Adrenal gland (tissue), 5 donors: ENCODE measurements around the gene RNF41.

Experiments used
- POLR2A ChIP-seq, 2 donors: fragments of 450-650 bp; IDR thresholded peaks; one replicate each; pipeline ENCODE4 v1.6.1; 2017; ENCODE audit warnings: antibody characterized with exemption in 2 of 2, mild to moderate bottlenecking in 2 of 2, moderate library complexity in 1 of 2
- TF ChIP-seq, protein P1 (sequence below), 6 experiments: fragments of 450-650 bp in 4 of 6; fragments of 200-600 bp in 2 of 6; sonication (generic) in 1 of 6; IDR thresholded peaks; 1 replicate in 5 of 6; 2 replicates in 1 of 6; pipeline versions ENCODE4 v1.5.1 to v1.8.0; 2016 to 2021; ENCODE audit warnings: antibody characterized with exemption in 6 of 6, mild to moderate bottlenecking in 2 of 6, moderate library complexity in 1 of 6
- donor health status: DM: no; HTN: no; CAD: no.

DNA sequence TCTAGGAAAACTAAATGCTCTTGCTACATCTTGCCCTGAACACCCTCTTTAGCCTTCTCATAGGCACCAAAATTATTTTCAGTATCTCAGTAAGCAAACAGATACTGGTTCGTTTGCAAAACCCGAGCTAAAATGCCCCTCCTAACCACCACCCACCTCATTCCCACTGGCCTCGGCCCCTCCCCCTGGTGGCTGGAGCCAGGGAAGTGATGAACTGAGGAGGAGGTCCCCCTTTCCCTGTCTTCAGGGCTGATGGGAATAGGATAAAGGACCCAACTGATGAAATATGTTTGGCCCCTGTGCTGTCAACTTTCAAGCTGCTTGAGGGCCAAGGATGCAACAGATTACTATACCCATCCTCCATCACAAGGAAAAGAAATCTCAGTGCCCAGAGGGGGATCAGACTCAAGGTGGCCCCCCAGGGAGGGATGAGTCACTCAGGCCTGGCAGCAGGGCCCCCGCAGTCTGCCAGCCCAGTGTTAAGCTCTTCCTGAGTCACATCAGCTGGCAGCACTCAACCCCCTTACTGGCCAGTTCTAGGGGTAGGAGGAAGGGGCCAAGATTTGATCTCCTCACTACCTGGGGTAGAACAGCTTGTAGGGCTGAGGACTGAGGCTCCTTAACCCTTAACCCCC is 34.7 kb upstream of the RNF41 start:
- TF ChIP-seq, protein P1, sequence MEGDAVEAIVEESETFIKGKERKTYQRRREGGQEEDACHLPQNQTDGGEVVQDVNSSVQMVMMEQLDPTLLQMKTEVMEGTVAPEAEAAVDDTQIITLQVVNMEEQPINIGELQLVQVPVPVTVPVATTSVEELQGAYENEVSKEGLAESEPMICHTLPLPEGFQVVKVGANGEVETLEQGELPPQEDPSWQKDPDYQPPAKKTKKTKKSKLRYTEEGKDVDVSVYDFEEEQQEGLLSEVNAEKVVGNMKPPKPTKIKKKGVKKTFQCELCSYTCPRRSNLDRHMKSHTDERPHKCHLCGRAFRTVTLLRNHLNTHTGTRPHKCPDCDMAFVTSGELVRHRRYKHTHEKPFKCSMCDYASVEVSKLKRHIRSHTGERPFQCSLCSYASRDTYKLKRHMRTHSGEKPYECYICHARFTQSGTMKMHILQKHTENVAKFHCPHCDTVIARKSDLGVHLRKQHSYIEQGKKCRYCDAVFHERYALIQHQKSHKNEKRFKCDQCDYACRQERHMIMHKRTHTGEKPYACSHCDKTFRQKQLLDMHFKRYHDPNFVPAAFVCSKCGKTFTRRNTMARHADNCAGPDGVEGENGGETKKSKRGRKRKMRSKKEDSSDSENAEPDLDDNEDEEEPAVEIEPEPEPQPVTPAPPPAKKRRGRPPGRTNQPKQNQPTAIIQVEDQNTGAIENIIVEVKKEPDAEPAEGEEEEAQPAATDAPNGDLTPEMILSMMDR (IDR thresholded peaks at IDR 0.05), result no peak
- no peak for TF ChIP-seq POLR2A (IDR thresholded peaks at IDR 0.05)
